ENCODE results near the gene RCAN2.

Gene RCAN2

GRCh38 chr6:46293641-46294316 lies 197.5 kb downstream of the RCAN2 start:
- DNase-seq (ENCODE audit: low read depth in 2 of 2) = no peak

- DNase-seq (ENCODE audit: low read depth in 2 of 2) = no peak
Observed at GRCh38 chr6:46291880-46292279, 199.4 kb downstream of the RCAN2 start.

- DNase-seq (ENCODE audit: low read depth in 2 of 2) = no peak
Observed at GRCh38 chr6:46291275-46291633, 200.0 kb downstream of the RCAN2 start.

- no peak for DNase-seq (ENCODE audit: low read depth in 2 of 2)
Observed at GRCh38 chr6:46290421-46291274, 200.6 kb downstream of the RCAN2 start.

- DNase-seq (ENCODE audit: low read depth in 2 of 2) = no peak
Observed at GRCh38 chr6:46289898-46290297, 201.4 kb downstream of the RCAN2 start.

GRCh38 chr6:46288835-46289234 lies 202.4 kb downstream of the RCAN2 start:
- no peak for DNase-seq (ENCODE audit: low read depth in 2 of 2)

- DNase-seq (ENCODE audit: low read depth in 2 of 2) = no peak
Observed at GRCh38 chr6:46287681-46288080, 203.6 kb downstream of the RCAN2 start.

- DNase-seq (ENCODE audit: low read depth in 2 of 2) = no peak
Observed at GRCh38 chr6:46287043-46287442, 204.2 kb downstream of the RCAN2 start.

- no peak for DNase-seq (ENCODE audit: low read depth in 2 of 2)
Observed at GRCh38 chr6:46284475-46284874, 206.8 kb downstream of the RCAN2 start.

- no peak for DNase-seq (ENCODE audit: low read depth in 2 of 2)
Observed at GRCh38 chr6:46281110-46281509, 210.1 kb downstream of the RCAN2 start.

- no peak for DNase-seq (ENCODE audit: low read depth in 2 of 2)
Observed at GRCh38 chr6:46279874-46280273, 211.4 kb downstream of the RCAN2 start.

GRCh38 chr6:46276576-46277142 lies 214.6 kb downstream of the RCAN2 start:
- DNase-seq (ENCODE audit: low read depth in 2 of 2) = no peak

GRCh38 chr6:46274502-46274901 lies 216.7 kb downstream of the RCAN2 start:
- no peak for DNase-seq (ENCODE audit: low read depth in 2 of 2)

- DNase-seq (ENCODE audit: low read depth in 2 of 2) = no peak
Observed at GRCh38 chr6:46273911-46274310, 217.3 kb downstream of the RCAN2 start.

GRCh38 chr6:46271728-46272127 lies 219.5 kb downstream of the RCAN2 start:
- DNase-seq (ENCODE audit: low read depth in 2 of 2) = no peak

- no peak for DNase-seq (ENCODE audit: low read depth in 2 of 2)
Observed at GRCh38 chr6:46271107-46271506, 220.1 kb downstream of the RCAN2 start.

- DNase-seq (ENCODE audit: low read depth in 2 of 2) = no peak
Observed at GRCh38 chr6:46270336-46270735, 220.9 kb downstream of the RCAN2 start.

- no peak for DNase-seq (ENCODE audit: low read depth in 2 of 2)
Observed at GRCh38 chr6:46269447-46270229, 221.6 kb downstream of the RCAN2 start.

GRCh38 chr6:46267515-46267914 lies 223.7 kb downstream of the RCAN2 start:
- DNase-seq (ENCODE audit: low read depth in 2 of 2) = no peak

GRCh38 chr6:46265373-46265772 lies 225.9 kb downstream of the RCAN2 start:
- DNase-seq (ENCODE audit: low read depth in 2 of 2) = no peak

GRCh38 chr6:46263707-46264086 lies 227.6 kb downstream of the RCAN2 start:
- DNase-seq (ENCODE audit: low read depth in 2 of 2) = no peak

All from stimulated activated CD4-positive, alpha-beta T cell treated with anti-CD3 and anti-CD28 coated beads, Interleukin-1b, Interleukin-23, amount 100 ng/mL, for 4 hours (primary cell).